ENCODE results near the gene TPPP3.

Gene TPPP3

DNA sequence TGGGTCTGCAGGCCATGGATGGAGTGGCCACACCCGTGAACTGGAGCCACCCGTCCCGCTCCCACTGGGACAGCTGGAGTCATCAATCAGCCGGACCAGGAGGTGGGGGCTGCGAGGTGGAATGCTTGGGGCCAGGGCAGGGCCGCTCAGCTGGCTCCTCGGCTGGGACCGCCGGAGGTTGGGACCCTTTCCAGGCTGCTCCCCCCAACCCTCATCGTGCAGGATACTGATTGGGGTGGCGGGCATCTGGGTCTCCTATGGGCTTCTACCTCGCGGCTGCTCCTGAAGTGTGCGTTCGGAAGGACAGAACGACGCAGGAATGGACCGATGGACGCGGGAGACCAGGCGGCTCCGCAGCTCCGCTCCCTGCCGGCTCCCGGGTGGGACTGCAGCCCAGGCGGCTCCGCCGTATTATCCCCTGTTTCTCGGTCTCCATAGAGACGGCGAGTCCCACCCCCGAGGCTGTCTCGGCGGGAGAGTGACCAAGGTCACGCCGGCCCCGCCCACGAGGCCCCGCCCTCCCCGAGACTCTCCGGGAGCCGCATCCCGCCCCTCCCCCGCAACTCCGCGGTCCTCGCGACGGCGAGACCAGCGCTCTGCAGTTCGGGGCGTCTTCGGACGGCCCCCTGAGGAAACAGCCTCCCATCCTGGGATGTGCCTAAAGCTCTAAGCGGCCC, at the start of gene TPPP3:
Gene TPPP3, minus strand, starts transcription at position 388 of the 677 bp plus-strand sequence. CDS start 2,387 bp downstream, outside the sequence.
- TF ChIP-seq RAD21 (IDR thresholded peaks at IDR 0.05; ENCODE audit: low read depth), result peak; percentile 43; the same call in 1 of the 2 replicates
- TF ChIP-seq EP300 (IDR thresholded peaks at IDR 0.05; ENCODE audit: borderline replicate concordance), result no peak

GRCh38 chr16:67442581-67443255, 49.4 kb upstream of the TPPP3 start:
- TF ChIP-seq EP300 (IDR thresholded peaks at IDR 0.05; ENCODE audit: borderline replicate concordance) (no peak), CREB1 (IDR thresholded peaks at IDR 0.05; ENCODE audit: low read depth) (no peak), EGR1 (IDR thresholded peaks at IDR 0.05) (no peak), CEBPB (IDR thresholded peaks at IDR 0.05) (no peak), NFIC (IDR thresholded peaks at IDR 0.05) (no peak), TAF1 (IDR thresholded peaks at IDR 0.05; ENCODE audit: low read depth) (no peak), TEAD4 (IDR thresholded peaks at IDR 0.05) (no peak), RAD21 (IDR thresholded peaks at IDR 0.05; ENCODE audit: low read depth) (no peak), TCF12 (IDR thresholded peaks at IDR 0.05; ENCODE audit: low read depth) (no peak)
- TF ChIP-seq, protein P1, sequence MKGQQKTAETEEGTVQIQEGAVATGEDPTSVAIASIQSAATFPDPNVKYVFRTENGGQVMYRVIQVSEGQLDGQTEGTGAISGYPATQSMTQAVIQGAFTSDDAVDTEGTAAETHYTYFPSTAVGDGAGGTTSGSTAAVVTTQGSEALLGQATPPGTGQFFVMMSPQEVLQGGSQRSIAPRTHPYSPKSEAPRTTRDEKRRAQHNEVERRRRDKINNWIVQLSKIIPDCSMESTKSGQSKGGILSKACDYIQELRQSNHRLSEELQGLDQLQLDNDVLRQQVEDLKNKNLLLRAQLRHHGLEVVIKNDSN (IDR thresholded peaks at IDR 0.05), result no peak

DNA sequence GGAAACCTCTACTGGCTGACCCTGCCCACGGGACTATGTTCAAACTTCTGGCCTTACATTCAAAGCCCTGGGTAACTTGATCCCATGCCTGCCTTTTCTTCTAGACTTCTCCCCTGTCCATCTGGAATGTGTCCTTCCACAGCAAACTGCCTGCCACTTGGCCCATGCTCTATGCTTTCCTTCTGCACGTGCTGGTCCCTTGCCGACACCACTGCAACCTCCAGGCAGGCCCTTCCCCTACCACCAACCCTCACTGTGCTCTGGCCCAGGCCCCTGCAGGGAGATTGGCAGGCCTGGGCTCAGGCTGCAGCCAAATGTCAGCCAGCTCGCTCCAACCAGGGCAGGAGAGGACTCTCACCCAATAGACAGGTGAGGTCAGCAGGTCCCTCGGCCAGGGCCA, 48.6 kb upstream of the TPPP3 start:
- 0 out of 2 replicates have a peak, but pooled peaks have one; percentile 3 for TF ChIP-seq EP300 (IDR thresholded peaks at IDR 0.05; ENCODE audit: borderline replicate concordance)
- TF ChIP-seq, protein P1 (IDR thresholded peaks at IDR 0.05), result 0 out of 2 replicates have a peak, but pooled peaks have one; percentile 14
- TF ChIP-seq, protein P2, sequence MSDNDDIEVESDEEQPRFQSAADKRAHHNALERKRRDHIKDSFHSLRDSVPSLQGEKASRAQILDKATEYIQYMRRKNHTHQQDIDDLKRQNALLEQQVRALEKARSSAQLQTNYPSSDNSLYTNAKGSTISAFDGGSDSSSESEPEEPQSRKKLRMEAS (IDR thresholded peaks at IDR 0.05), result peak; percentile 98
- TF ChIP-seq ZBTB7A (IDR thresholded peaks at IDR 0.05; ENCODE audit: low read depth), result no peak
- TF ChIP-seq TAF1 (IDR thresholded peaks at IDR 0.05; ENCODE audit: low read depth), result no peak

- peak; percentile 50; the same call in 1 of the 2 replicates for TF ChIP-seq NFIC (IDR thresholded peaks at IDR 0.05)
- TF ChIP-seq TCF12 (IDR thresholded peaks at IDR 0.05; ENCODE audit: low read depth), result no peak
- TF ChIP-seq TEAD4 (IDR thresholded peaks at IDR 0.05), result no peak
- TF ChIP-seq, protein P2 (IDR thresholded peaks at IDR 0.05), result peak; percentile 20; the same call in 1 of the 2 replicates
These were observed 48.0 kb upstream of the TPPP3 start for GRCh38 chr16:67441271-67441753.

- no peak for TF ChIP-seq TEAD4 (IDR thresholded peaks at IDR 0.05)
- no peak for TF ChIP-seq YY1 (IDR thresholded peaks at IDR 0.05; ENCODE audit: low read depth)
- TF ChIP-seq CREB1 (IDR thresholded peaks at IDR 0.05; ENCODE audit: low read depth), result no peak
- TF ChIP-seq TCF12 (IDR thresholded peaks at IDR 0.05; ENCODE audit: low read depth), result no peak
- TF ChIP-seq NFIC (IDR thresholded peaks at IDR 0.05), result no peak
- TF ChIP-seq FOXM1 (IDR thresholded peaks at IDR 0.05; ENCODE audit: borderline replicate concordance, low read depth), result no peak
- TF ChIP-seq REST (IDR thresholded peaks at IDR 0.05; ENCODE audit: low read depth), result no peak
- TF ChIP-seq, protein P2 (IDR thresholded peaks at IDR 0.05), result no peak
- no peak for TF ChIP-seq EP300 (IDR thresholded peaks at IDR 0.05; ENCODE audit: borderline replicate concordance)
- no peak for TF ChIP-seq CEBPB (IDR thresholded peaks at IDR 0.05)
- no peak for TF ChIP-seq ZBTB7A (IDR thresholded peaks at IDR 0.05; ENCODE audit: low read depth)
- TF ChIP-seq TAF1 (IDR thresholded peaks at IDR 0.05; ENCODE audit: low read depth), result no peak
- TF ChIP-seq EGR1 (IDR thresholded peaks at IDR 0.05), result no peak
- TF ChIP-seq RAD21 (IDR thresholded peaks at IDR 0.05; ENCODE audit: low read depth), result no peak
- TF ChIP-seq, protein P1 (IDR thresholded peaks at IDR 0.05), result no peak
These were observed 45.6 kb upstream of the TPPP3 start for GRCh38 chr16:67438824-67439393.

DNA sequence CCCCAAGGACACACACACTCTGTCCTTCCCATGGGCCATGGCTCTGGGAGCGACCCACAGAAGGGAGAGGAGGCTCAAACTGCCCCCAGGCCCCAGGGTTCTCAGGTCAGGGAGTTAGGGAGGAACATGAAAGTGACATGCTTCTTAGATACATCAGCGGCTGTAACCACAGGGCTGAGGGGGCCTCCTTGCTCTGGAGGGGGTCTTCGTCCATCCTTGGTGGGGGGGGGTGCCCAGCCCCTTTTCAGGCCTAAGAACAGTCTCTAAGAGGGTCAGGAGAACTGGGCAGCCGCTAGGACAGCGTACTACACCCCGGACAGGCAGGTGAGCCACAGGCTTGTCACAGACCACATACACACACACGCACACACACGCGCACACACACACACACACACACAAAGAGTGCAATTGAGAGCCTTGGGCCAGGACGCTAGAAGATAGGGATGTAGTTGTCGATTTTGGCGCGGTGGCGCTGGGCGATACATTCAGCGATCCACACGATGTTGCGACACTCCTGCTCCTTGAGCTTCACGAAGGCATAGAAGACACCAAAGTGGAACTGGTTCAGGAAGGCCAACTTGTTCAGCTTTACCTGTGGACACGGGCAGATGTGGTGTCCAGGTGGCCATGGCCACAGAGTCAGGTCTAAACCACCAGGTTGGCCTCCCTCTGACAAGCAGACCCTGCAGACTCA, 44.9 kb upstream of the TPPP3 start:
- TF ChIP-seq, protein P1 (IDR thresholded peaks at IDR 0.05), result no peak
- TF ChIP-seq CEBPB (IDR thresholded peaks at IDR 0.05) (no peak), FOXM1 (IDR thresholded peaks at IDR 0.05; ENCODE audit: borderline replicate concordance, low read depth) (no peak), RAD21 (IDR thresholded peaks at IDR 0.05; ENCODE audit: low read depth) (no peak), TAF1 (IDR thresholded peaks at IDR 0.05; ENCODE audit: low read depth) (no peak), EGR1 (IDR thresholded peaks at IDR 0.05) (no peak), EP300 (IDR thresholded peaks at IDR 0.05; ENCODE audit: borderline replicate concordance) (no peak), TCF12 (IDR thresholded peaks at IDR 0.05; ENCODE audit: low read depth) (no peak), REST (IDR thresholded peaks at IDR 0.05; ENCODE audit: low read depth) (no peak), CREB1 (IDR thresholded peaks at IDR 0.05; ENCODE audit: low read depth) (no peak)
- TF ChIP-seq, protein P2 (IDR thresholded peaks at IDR 0.05), result no peak

All from Ishikawa (cell line).